Measurements from ENCODE around the gene UCHL1. TPM values are rescaled to one million over a fixed set of nuclear protein-coding genes. Genes with fewer than 3 reads are reported as not detected.

UCHL1 gene
- total RNA-seq (2022) (1.3 and 1.4 TPM in 2 replicates), Bru-seq, nascent RNA (percentile 25 among the genes with signal in this experiment), BruChase-seq, experiment 1, labeled RNA remaining after a 6-hour chase (percentile 27 among the genes with signal in this experiment), BruChase-seq, experiment 2, labeled RNA remaining after a 2-hour chase (percentile 20 among the genes with signal in this experiment)
- long read RNA-seq, partial matches to known transcripts, result 2 of 2 reads
- long read RNA-seq, other reads (novel, unspliced or antisense), result 0 of 2 reads

- DNase-seq (ENCODE audit: unreplicated experiment), result no peak
- H3K36me3 Mint-ChIP-seq (ENCODE audit: insufficient read depth, unreplicated experiment), result no peaks in the 10 kb centered on the region
- no peak within 1 kb of the TSS for H3K27ac Mint-ChIP-seq (ENCODE audit: low read depth, unreplicated experiment)
- H3K9me3 Mint-ChIP-seq (ENCODE audit: unreplicated experiment), result no peaks in the 10 kb centered on the region
- BruUV-seq (replicated peaks), result no TSS peak
- intact Hi-C loops (cut with micrococcal nuclease), result loop anchor here (5.0 to 10.0 kb wide), 2 partner anchors 522 to 631 kb away; no protein-coding TSS in a partner anchor
- peak within 1 kb of the TSS; percentile 61 for H3K4me3 Mint-ChIP-seq (ENCODE audit: unreplicated experiment)
- peaks cover 6% of the 10 kb centered on the region for H3K4me1 Mint-ChIP-seq (ENCODE audit: insufficient read depth, unreplicated experiment)
- CTCF ChIA-PET, result interaction anchor here (0.6 kb wide), 1 partner anchor 1107 kb away, joined by 3 read pairs; no protein-coding TSS in a partner anchor
- TF ChIP-seq CTCF (IDR thresholded peaks at IDR 0.05; ENCODE audit: unreplicated experiment), result no peak
- POLR2A ChIA-PET, result no interaction called here
- peaks cover 12% of the 10 kb centered on the region for H3K27me3 Mint-ChIP-seq (ENCODE audit: insufficient read depth, unreplicated experiment)
Observed at GRCh38 chr4:41256740-41257256, at the start of gene UCHL1. UCHL1 (plus strand) TSS chr4:41256928; CDS start chr4:41256977, 49 bp downstream.

DNA sequence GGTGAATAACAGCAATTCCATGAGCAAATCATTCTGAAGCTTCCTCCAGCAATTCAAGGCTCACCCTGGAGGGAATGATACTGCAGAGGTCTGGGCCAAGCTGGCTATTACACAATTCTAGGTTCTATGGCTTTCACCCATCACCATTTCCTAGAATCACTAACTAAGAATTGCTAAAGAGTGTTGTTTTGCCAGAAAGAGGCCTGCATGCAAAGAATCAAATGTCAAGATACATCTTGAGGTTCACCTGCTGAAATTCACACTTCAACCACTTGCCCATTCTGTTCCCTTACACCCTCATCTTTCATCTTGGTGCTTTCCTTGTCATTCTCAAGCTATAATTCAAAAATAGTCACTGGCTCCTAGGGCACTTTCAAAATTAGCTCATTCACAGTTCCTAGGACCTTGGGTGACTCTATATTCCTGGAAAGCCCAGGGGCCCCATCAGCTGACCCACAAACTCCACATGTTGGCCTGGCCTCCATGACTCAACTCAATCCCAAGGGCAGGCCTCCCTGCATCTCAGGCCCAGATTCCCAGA lies 49.4 kb upstream of the UCHL1 start:
- Mint-ChIP-seq H3K4me3 (ENCODE audit: unreplicated experiment) (peak overlapping the region; percentile 12), H3K27ac (ENCODE audit: low read depth, unreplicated experiment) (peak overlapping the region; percentile 52), H3K27me3 (ENCODE audit: insufficient read depth, unreplicated experiment) (no peaks in the 10 kb centered on the region), H3K9me3 (ENCODE audit: unreplicated experiment) (no peaks in the 10 kb centered on the region), H3K4me1 (ENCODE audit: insufficient read depth, unreplicated experiment) (peaks cover 68% of the 10 kb centered on the region), H3K36me3 (ENCODE audit: insufficient read depth, unreplicated experiment) (peaks cover 29% of the 10 kb centered on the region)
- POLR2A ChIA-PET, result interaction anchor here (0.6 to 9.4 kb wide), 10 partner anchors 10 to 209 kb away, joined by 3 to 113 read pairs (median 3); no protein-coding TSS in a partner anchor
- no peak for TF ChIP-seq CTCF (IDR thresholded peaks at IDR 0.05; ENCODE audit: unreplicated experiment)
- intact Hi-C loops (cut with micrococcal nuclease), result no loop called here
- peak; percentile 71 for DNase-seq (ENCODE audit: unreplicated experiment)
- BruUV-seq (replicated peaks), result no TSS peak
- CTCF ChIA-PET, result interaction anchor here (0.9 to 1.8 kb wide), 5 partner anchors 36 to 310 kb away, joined by 3 to 6 read pairs (median 3); no protein-coding TSS in a partner anchor

- Mint-ChIP-seq H3K36me3 (ENCODE audit: insufficient read depth, unreplicated experiment) (peaks cover 27% of the 10 kb centered on the region), H3K9me3 (ENCODE audit: unreplicated experiment) (no peaks in the 10 kb centered on the region), H3K27ac (ENCODE audit: low read depth, unreplicated experiment) (peak overlapping the region; percentile 52), H3K4me3 (ENCODE audit: unreplicated experiment) (no peak overlapping the region), H3K27me3 (ENCODE audit: insufficient read depth, unreplicated experiment) (no peaks in the 10 kb centered on the region), H3K4me1 (ENCODE audit: insufficient read depth, unreplicated experiment) (peaks cover 51% of the 10 kb centered on the region)
- TF ChIP-seq CTCF (IDR thresholded peaks at IDR 0.05; ENCODE audit: unreplicated experiment), result no peak
- POLR2A ChIA-PET, result interaction anchor here (0.6 to 9.4 kb wide), 11 partner anchors 9 to 233 kb away, joined by 3 to 113 read pairs (median 4); no protein-coding TSS in a partner anchor
- CTCF ChIA-PET, result interaction anchor here (0.6 to 1.8 kb wide), 2 partner anchors 14 to 285 kb away, joined by 3 to 6 read pairs; no protein-coding TSS in a partner anchor
- DNase-seq (ENCODE audit: unreplicated experiment), result peak; percentile 46
- intact Hi-C loops (cut with micrococcal nuclease), result no loop called here
- BruUV-seq (replicated peaks), result no TSS peak
Observed at GRCh38 chr4:41209187-41209586, 47.5 kb upstream of the UCHL1 start.

GRCh38 chr4:41209901-41210300 lies 46.8 kb upstream of the UCHL1 start:
- H3K4me1 Mint-ChIP-seq (ENCODE audit: insufficient read depth, unreplicated experiment), result peaks cover 44% of the 10 kb centered on the region
- no peak for TF ChIP-seq CTCF (IDR thresholded peaks at IDR 0.05; ENCODE audit: unreplicated experiment)
- no peaks in the 10 kb centered on the region for H3K27me3 Mint-ChIP-seq (ENCODE audit: insufficient read depth, unreplicated experiment)
- no peak overlapping the region for H3K4me3 Mint-ChIP-seq (ENCODE audit: unreplicated experiment)
- no peak overlapping the region for H3K27ac Mint-ChIP-seq (ENCODE audit: low read depth, unreplicated experiment)
- CTCF ChIA-PET, result interaction anchor here (0.6 kb wide), 1 partner anchor 233 kb away, joined by 3 read pairs; no protein-coding TSS in a partner anchor
- intact Hi-C loops (cut with micrococcal nuclease), result loop anchor here (5.0 kb wide), 1 partner anchor 158 kb away; no protein-coding TSS in a partner anchor
- peaks cover 25% of the 10 kb centered on the region for H3K36me3 Mint-ChIP-seq (ENCODE audit: insufficient read depth, unreplicated experiment)
- no peak for DNase-seq (ENCODE audit: unreplicated experiment)
- POLR2A ChIA-PET, result interaction anchor here (1.1 to 9.4 kb wide), 4 partner anchors 29 to 87 kb away, joined by 5 to 113 read pairs (median 34); no protein-coding TSS in a partner anchor
- no TSS peak for BruUV-seq (replicated peaks)
- H3K9me3 Mint-ChIP-seq (ENCODE audit: unreplicated experiment), result no peaks in the 10 kb centered on the region

Measured in MCF 10A (cell line).